ENCODE results near the gene DDN. TPM values are rescaled to one million over a fixed set of nuclear protein-coding genes. Genes with fewer than 3 reads are reported as not detected.

Gene DDN
- total and polyA plus RNA-seq, 10 of the 15 experiments (the other 5 are each of a cell fraction or from before 2014, with no cell fraction given), result 0.10 to 13.4 (median 3.7) TPM

GRCh38 chr12:49022558-49023178, 23.5 kb upstream of the DDN start (continued):
- no peak for TF ChIP-seq NKRF (conservative IDR thresholded peaks at IDR 0.05)
- no peak for TF ChIP-seq ZSCAN29 (IDR thresholded peaks at IDR 0.05)
- TF ChIP-seq STAT1 (conservative IDR thresholded peaks at IDR 0.05), result no peak
- TF ChIP-seq MYC (IDR thresholded peaks at IDR 0.05; ENCODE audit: insufficient read depth, insufficient read length, insufficient replicate concordance, low read length, severe bottlenecking), result no peak

- DNase-seq (ENCODE audit: low read depth, low spot score) (no peak), FAIRE-seq (no peak), ATAC-seq (no peak)
- Histone ChIP-seq H3K4me2 (ENCODE audit: control insufficient read depth, insufficient read depth) (no peak overlapping the region), H3K36me3 (ENCODE audit: control insufficient read depth in 2 of 2, insufficient read depth in 2 of 2, low read length in 1 of 2) (peaks cover 10 to 16% of the 10 kb centered on the region in 2 experiments), H3K79me2 (ENCODE audit: control insufficient read depth, insufficient read depth, low read length) (peaks cover 17% of the 10 kb centered on the region), H3K27ac (ENCODE audit: control insufficient read depth, insufficient read depth) (no peak overlapping the region), H3K4me3 (no peak overlapping the region), H3K9ac (ENCODE audit: control insufficient read depth, insufficient read depth, low read length) (no peak overlapping the region), H3K9me3 (replicated peaks; ENCODE audit: control insufficient read depth, insufficient read depth, low read length) (no peaks in the 10 kb centered on the region), H2AFZ (ENCODE audit: control insufficient read depth, low read depth, low read length) (no peak overlapping the region), H4K20me1 (ENCODE audit: control insufficient read depth, insufficient read depth) (no peaks in the 10 kb centered on the region), H3K27me3 (replicated peaks in 1 of 2; ENCODE audit: control insufficient read depth in 2 of 2, insufficient read depth in 2 of 2, low read length in 1 of 2) (no peaks in the 10 kb centered on the region), H3K4me1 (ENCODE audit: control insufficient read depth, insufficient read depth, low read length) (0 out of 2 replicates have a peak, but pooled peaks cover 3% of the 10 kb centered on the region)
- POLR2A ChIA-PET, result interaction anchor here (0.6 kb wide), 1 partner anchor 65 kb away, joined by 3 read pairs; no protein-coding TSS in a partner anchor
- RAD21 ChIA-PET (ENCODE audit: unreplicated experiment), result interaction anchor here (1.1 kb wide), 1 partner anchor 22 kb away, joined by 3 read pairs; the partner anchor contains the start of gene DDN
- in situ Hi-C loops (cut with MboI) (no loop called here), intact Hi-C loops (cut with micrococcal nuclease; ENCODE audit: unreplicated experiment) (no loop called here)
- BruUV-seq (replicated peaks), result TSS peak; percentile 24
- SMC1A ChIA-PET (ENCODE audit: uncharacterized antibody, unreplicated experiment), result interaction anchor here (3.4 kb wide), 1 partner anchor 25 kb away, joined by 15 read pairs; no protein-coding TSS in a partner anchor
- CTCF ChIA-PET, result interaction anchor here (0.7 to 3.6 kb wide), 6 partner anchors 22 to 37 kb away, joined by 3 to 54 read pairs (median 7); partner anchors contain the start of gene DDN
- WGBS (ENCODE audit: insufficient coverage, insufficient replicate concordance, low lambda C conversion rate, missing lambda C conversion rate), result 91% methylated on average over 9 of the region's 11 CpGs
- TF ChIP-seq PRDM15 (CRISPR knock-in tag; IDR thresholded peaks at IDR 0.05), result no peak
- TF ChIP-seq NR2C1 (IDR thresholded peaks at IDR 0.05), result no peak
- no peak for TF ChIP-seq IKZF2 (IDR thresholded peaks at IDR 0.05)
- TF ChIP-seq MXI1 (IDR thresholded peaks at IDR 0.05; ENCODE audit: low read depth, low read length), result no peak
- no peak for TF ChIP-seq FOXK2 (IDR thresholded peaks at IDR 0.05)
- no peak for TF ChIP-seq MYB (IDR thresholded peaks at IDR 0.05; ENCODE audit: borderline replicate concordance, low read depth, low read length)
- no peak for TF ChIP-seq POLR2A (IDR thresholded peaks at IDR 0.05; ENCODE audit: low read depth, low read length)
- no peak for TF ChIP-seq SPI1 (IDR thresholded peaks at IDR 0.05; ENCODE audit: borderline replicate concordance, insufficient read depth, low read depth, low read length)
- no peak for TF ChIP-seq ZNF274 (IDR thresholded peaks at IDR 0.05; ENCODE audit: insufficient read depth, insufficient read length)
- TF ChIP-seq ASH2L (IDR thresholded peaks at IDR 0.05; ENCODE audit: borderline replicate concordance, low read depth), result no peak
These were observed 22.2 kb upstream of the DDN start for GRCh38 chr12:49021292-49021915.

Data from GM12878 (cell line).